ENCODE data around the gene PLCH1.

DNA sequence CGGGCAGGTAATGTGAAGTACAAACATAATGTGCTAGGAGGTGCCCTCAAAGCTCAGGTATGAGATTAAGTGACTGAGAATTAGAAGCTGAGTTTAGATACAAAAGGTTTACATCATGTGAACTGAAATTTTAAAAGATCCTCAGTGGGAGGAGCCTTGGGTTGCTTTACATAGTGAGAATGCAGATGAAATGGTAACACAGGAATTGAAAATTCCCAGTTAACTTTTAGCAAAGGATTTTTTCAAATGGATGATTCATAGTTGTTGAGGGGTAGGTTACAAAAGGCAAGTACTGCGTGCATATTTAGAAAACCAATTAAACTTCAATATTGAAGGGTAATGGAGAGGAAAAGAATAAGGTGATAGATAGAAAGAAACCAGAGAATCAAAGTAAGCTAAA, 157.3 kb downstream of the PLCH1 start:
- TF ChIP-seq ZNF782 (CRISPR knock-in tag; IDR thresholded peaks at IDR 0.05; ENCODE audit: borderline replicate concordance) = no peak
- TF ChIP-seq, protein P1, sequence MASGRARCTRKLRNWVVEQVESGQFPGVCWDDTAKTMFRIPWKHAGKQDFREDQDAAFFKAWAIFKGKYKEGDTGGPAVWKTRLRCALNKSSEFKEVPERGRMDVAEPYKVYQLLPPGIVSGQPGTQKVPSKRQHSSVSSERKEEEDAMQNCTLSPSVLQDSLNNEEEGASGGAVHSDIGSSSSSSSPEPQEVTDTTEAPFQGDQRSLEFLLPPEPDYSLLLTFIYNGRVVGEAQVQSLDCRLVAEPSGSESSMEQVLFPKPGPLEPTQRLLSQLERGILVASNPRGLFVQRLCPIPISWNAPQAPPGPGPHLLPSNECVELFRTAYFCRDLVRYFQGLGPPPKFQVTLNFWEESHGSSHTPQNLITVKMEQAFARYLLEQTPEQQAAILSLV (CRISPR knock-in tag; IDR thresholded peaks at IDR 0.05; ENCODE audit: borderline replicate concordance) = no peak
- TF ChIP-seq SMAD9 (CRISPR knock-in tag; IDR thresholded peaks at IDR 0.05) = no peak
- TF ChIP-seq DPF2 (CRISPR knock-in tag; IDR thresholded peaks at IDR 0.05; ENCODE audit: borderline replicate concordance, low read depth) = no peak
- no peak for TF ChIP-seq ZC3H13 (CRISPR knock-in tag; IDR thresholded peaks at IDR 0.05)
- TF ChIP-seq FOXM1 (CRISPR knock-in tag; IDR thresholded peaks at IDR 0.05) = no peak
- TF ChIP-seq, protein P2, sequence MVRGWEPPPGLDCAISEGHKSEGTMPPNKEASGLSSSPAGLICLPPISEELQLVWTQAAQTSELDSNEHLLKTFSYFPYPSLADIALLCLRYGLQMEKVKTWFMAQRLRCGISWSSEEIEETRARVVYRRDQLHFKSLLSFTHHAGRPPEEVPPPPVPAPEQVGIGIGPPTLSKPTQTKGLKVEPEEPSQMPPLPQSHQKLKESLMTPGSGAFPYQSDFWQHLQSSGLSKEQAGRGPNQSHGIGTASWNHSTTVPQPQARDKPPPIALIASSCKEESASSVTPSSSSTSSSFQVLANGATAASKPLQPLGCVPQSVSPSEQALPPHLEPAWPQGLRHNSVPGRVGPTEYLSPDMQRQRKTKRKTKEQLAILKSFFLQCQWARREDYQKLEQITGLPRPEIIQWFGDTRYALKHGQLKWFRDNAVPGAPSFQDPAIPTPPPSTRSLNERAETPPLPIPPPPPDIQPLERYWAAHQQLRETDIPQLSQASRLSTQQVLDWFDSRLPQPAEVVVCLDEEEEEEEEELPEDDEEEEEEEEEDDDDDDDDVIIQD (CRISPR knock-in tag; IDR thresholded peaks at IDR 0.05; ENCODE audit: low read depth) = no peak
- TF ChIP-seq, protein P3, sequence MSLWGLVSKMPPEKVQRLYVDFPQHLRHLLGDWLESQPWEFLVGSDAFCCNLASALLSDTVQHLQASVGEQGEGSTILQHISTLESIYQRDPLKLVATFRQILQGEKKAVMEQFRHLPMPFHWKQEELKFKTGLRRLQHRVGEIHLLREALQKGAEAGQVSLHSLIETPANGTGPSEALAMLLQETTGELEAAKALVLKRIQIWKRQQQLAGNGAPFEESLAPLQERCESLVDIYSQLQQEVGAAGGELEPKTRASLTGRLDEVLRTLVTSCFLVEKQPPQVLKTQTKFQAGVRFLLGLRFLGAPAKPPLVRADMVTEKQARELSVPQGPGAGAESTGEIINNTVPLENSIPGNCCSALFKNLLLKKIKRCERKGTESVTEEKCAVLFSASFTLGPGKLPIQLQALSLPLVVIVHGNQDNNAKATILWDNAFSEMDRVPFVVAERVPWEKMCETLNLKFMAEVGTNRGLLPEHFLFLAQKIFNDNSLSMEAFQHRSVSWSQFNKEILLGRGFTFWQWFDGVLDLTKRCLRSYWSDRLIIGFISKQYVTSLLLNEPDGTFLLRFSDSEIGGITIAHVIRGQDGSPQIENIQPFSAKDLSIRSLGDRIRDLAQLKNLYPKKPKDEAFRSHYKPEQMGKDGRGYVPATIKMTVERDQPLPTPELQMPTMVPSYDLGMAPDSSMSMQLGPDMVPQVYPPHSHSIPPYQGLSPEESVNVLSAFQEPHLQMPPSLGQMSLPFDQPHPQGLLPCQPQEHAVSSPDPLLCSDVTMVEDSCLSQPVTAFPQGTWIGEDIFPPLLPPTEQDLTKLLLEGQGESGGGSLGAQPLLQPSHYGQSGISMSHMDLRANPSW (CRISPR knock-in tag; IDR thresholded peaks at IDR 0.05; ENCODE audit: borderline replicate concordance) = no peak

Data from HepG2 (cell line).